ENCODE results near the gene STK24. TPM values are rescaled to one million over a fixed set of nuclear protein-coding genes. Genes with fewer than 3 reads are reported as not detected.

Gene STK24
- total RNA-seq, 1 donor from 2014 or later: 190 TPM

DNA sequence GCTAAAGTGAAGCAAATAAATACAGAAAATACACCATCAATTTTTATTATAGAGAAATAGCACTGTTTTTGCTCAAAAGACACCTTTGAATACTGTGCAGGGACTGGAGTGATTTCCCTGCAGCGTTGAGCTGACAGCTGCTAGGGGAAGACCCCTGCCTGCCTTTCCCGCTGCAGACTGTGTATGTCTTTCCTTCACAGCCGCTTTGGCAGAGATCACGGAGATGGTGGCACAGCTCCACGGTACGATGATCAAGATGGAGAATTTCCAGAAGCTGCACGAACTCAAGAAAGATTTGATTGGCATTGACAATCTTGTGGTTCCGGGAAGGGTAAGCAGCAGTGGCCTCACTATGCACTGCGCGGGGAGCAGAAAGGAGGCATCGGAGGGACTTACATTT lies 141.5 kb downstream of the STK24 start:
- H3K36me3 ChIP-seq (ENCODE audit: control insufficient read depth, insufficient read depth, low read length): peaks cover 4% of the 10 kb centered on the region
- no peak for DNase-seq (ENCODE audit: low read depth)
- H3K4me3 ChIP-seq (ENCODE audit: low read depth, low read length): no peak overlapping the region
- TF ChIP-seq, protein P1, sequence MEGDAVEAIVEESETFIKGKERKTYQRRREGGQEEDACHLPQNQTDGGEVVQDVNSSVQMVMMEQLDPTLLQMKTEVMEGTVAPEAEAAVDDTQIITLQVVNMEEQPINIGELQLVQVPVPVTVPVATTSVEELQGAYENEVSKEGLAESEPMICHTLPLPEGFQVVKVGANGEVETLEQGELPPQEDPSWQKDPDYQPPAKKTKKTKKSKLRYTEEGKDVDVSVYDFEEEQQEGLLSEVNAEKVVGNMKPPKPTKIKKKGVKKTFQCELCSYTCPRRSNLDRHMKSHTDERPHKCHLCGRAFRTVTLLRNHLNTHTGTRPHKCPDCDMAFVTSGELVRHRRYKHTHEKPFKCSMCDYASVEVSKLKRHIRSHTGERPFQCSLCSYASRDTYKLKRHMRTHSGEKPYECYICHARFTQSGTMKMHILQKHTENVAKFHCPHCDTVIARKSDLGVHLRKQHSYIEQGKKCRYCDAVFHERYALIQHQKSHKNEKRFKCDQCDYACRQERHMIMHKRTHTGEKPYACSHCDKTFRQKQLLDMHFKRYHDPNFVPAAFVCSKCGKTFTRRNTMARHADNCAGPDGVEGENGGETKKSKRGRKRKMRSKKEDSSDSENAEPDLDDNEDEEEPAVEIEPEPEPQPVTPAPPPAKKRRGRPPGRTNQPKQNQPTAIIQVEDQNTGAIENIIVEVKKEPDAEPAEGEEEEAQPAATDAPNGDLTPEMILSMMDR (IDR thresholded peaks at IDR 0.05; ENCODE audit: insufficient read depth, low read length, poor library complexity, severe bottlenecking): no peak
- no peaks in the 10 kb centered on the region for H3K27me3 ChIP-seq (ENCODE audit: control insufficient read depth, insufficient read depth, low read length)

DNA sequence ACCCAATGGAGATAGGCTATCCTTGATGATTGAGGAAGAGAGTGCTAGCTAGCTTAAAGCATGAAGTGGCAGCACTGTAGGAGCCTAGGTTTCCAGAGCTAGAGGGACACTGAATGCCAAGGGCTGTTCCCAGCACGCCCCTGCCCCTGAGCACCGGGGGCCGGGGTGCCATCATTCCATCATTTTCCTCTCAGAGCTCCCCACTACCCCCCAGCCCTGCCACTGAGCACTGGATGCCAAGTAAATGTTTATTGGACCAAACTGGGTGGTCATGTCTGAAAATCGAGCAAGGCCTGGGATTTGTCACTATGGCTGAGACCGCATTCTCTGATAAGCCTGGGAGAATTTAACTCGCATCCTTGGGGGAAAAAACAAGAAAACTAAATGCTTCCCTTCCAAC lies 142.8 kb downstream of the STK24 start:
- Histone ChIP-seq H3K27me3 (ENCODE audit: control insufficient read depth, insufficient read depth, low read length) (no peaks in the 10 kb centered on the region), H3K36me3 (ENCODE audit: control insufficient read depth, insufficient read depth, low read length) (peaks cover 2% of the 10 kb centered on the region), H3K4me3 (ENCODE audit: low read depth, low read length) (no peak overlapping the region)
- TF ChIP-seq, protein P1 (IDR thresholded peaks at IDR 0.05; ENCODE audit: insufficient read depth, low read length, poor library complexity, severe bottlenecking): no peak
- DNase-seq (ENCODE audit: low read depth): no peak

- TF ChIP-seq, protein P1 (IDR thresholded peaks at IDR 0.05; ENCODE audit: insufficient read depth, low read length, poor library complexity, severe bottlenecking): no peak
- Histone ChIP-seq H3K36me3 (ENCODE audit: control insufficient read depth, insufficient read depth, low read length) (peaks cover 2% of the 10 kb centered on the region), H3K27me3 (ENCODE audit: control insufficient read depth, insufficient read depth, low read length) (no peaks in the 10 kb centered on the region), H3K4me3 (ENCODE audit: low read depth, low read length) (no peak overlapping the region)
- no peak for DNase-seq (ENCODE audit: low read depth)
Measured at GRCh38 chr13:98433654-98434053, 143.3 kb downstream of the STK24 start.

DNA sequence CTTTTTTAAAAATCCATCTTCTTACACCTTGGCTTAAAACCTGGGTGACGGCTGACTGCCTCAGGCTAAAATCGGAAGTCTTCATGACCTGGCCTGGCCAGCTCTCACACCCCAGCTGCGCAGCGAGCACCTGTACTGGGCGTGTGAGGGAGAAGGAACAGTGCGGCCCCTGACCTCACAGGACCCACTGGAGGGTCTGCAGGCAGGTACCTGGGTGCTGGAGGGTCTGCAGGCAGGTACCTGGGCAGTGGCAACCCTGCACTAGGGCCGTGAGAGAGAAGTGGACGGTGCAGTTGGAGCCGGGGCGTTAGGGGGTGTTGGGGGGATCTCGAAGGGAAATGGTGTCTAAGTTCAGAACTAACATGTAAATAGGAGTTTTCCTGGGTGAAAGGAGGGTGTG lies 144.3 kb downstream of the STK24 start:
- TF ChIP-seq, protein P1 (IDR thresholded peaks at IDR 0.05; ENCODE audit: insufficient read depth, low read length, poor library complexity, severe bottlenecking): no peak
- H3K36me3 ChIP-seq (ENCODE audit: control insufficient read depth, insufficient read depth, low read length): peaks cover 3% of the 10 kb centered on the region
- H3K4me3 ChIP-seq (ENCODE audit: low read depth, low read length): no peak overlapping the region
- no peaks in the 10 kb centered on the region for H3K27me3 ChIP-seq (ENCODE audit: control insufficient read depth, insufficient read depth, low read length)
- no peak for DNase-seq (ENCODE audit: low read depth)

DNA sequence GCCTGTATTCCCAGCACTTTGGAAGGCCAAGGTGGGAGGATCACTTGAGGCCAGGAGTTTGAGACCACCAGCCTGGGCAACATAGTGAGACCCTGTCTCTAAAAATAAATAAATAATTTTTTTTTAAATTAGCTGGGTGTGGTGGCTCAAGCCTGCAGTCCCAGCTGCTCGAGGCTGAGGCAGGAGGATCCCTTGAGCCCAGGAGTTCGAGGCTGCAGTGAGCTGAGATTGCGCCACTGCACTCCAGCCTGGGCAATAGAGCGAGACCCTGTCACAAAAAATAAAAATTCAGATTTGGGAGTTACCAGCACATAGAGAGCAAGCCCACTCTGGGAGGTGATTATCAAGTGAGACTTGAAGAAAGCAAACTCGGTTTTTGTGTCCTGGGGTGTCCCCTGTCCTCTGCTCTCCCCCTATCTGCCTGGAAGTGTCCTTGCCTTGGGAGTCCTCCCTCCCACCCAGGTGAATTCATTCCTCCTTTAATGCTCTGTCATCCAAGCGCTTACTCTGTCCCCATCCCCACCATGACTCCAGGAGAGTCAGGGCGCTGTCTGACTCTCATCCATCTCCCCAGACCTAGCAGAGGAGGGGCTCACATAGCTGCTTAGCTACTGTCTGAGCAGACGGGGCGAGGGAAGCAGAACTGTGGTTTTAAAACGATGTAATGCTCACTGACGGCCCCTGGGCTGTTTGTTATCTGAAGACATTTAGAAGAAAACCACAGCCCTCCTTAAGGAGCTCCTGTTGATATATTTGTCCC lies 146.8 kb downstream of the STK24 start:
- Histone ChIP-seq H3K4me3 (ENCODE audit: low read depth, low read length) (no peak overlapping the region), H3K36me3 (ENCODE audit: control insufficient read depth, insufficient read depth, low read length) (peaks cover 3% of the 10 kb centered on the region), H3K27me3 (ENCODE audit: control insufficient read depth, insufficient read depth, low read length) (no peaks in the 10 kb centered on the region)
- DNase-seq (ENCODE audit: low read depth): no peak
- TF ChIP-seq, protein P1 (IDR thresholded peaks at IDR 0.05; ENCODE audit: insufficient read depth, low read length, poor library complexity, severe bottlenecking): no peak

DNA sequence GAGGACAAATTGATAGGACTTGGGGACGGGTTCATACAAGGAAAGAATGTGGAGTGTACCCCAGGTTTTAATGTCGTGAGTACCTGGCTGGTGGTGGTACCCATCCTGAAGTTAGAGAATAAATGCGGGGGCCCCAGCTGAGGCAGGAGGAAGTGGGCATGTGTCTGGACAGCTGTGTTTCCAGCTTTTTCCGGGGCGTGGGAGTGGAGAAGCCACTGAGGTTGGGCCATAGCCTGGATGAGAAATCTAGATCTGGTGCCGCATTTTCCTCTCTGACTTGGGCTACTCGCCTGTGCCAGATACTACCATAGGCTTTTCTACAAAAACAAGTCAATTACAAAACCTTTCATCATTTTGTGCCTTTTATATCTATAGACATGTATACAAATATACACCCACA lies 147.4 kb downstream of the STK24 start:
- TF ChIP-seq, protein P1 (IDR thresholded peaks at IDR 0.05; ENCODE audit: insufficient read depth, low read length, poor library complexity, severe bottlenecking): no peak
- Histone ChIP-seq H3K27me3 (ENCODE audit: control insufficient read depth, insufficient read depth, low read length) (no peaks in the 10 kb centered on the region), H3K4me3 (ENCODE audit: low read depth, low read length) (no peak overlapping the region), H3K36me3 (ENCODE audit: control insufficient read depth, insufficient read depth, low read length) (peaks cover 4% of the 10 kb centered on the region)
- DNase-seq (ENCODE audit: low read depth): no peak

Data from kidney epithelial cell (primary cell).